HG02885 (cell line): Measurements from ENCODE around the gene HERC2.
"Not testable (repeated sequence)": the region's sequence is repeated elsewhere in the genome, so short reads cannot be mapped to it uniquely, and the experiment has no call there.

ENCODE experiments used
- ATAC-seq: cut with Tn5 transposase; IDR thresholded peaks from one replicate; pipeline ENCODE4 v1.9.1; 2021; ENCODE audit warnings: mild to moderate bottlenecking; ENCODE audit not compliant: unreplicated experiment, poor library complexity

Gene HERC2

GRCh38 chr15:28190391-28191174 is 131.4 kb downstream of the HERC2 start:
- no peak for ATAC-seq

- no peak for ATAC-seq
These were observed 136.7 kb downstream of the HERC2 start for GRCh38 chr15:28185148-28185895.

GRCh38 chr15:28184166-28184565 is 137.8 kb downstream of the HERC2 start:
- ATAC-seq, result no peak

- no peak for ATAC-seq
These were observed 139.2 kb downstream of the HERC2 start for GRCh38 chr15:28182731-28183130.

GRCh38 chr15:28182216-28182615 is 139.8 kb downstream of the HERC2 start:
- no peak for ATAC-seq

- ATAC-seq, result no peak
These were observed 140.6 kb downstream of the HERC2 start for GRCh38 chr15:28181366-28181765.

- no peak for ATAC-seq
These were observed 142.7 kb downstream of the HERC2 start for GRCh38 chr15:28179270-28179669.

GRCh38 chr15:28178727-28179126 is 143.3 kb downstream of the HERC2 start:
- ATAC-seq, result no peak

GRCh38 chr15:28178290-28178689 is 143.7 kb downstream of the HERC2 start:
- no peak for ATAC-seq

GRCh38 chr15:28169366-28169765 is 152.6 kb downstream of the HERC2 start:
- no peak for ATAC-seq

GRCh38 chr15:28168405-28169121 is 153.4 kb downstream of the HERC2 start:
- ATAC-seq, result not testable (repeated sequence)

- no peak for ATAC-seq
These were observed 154.9 kb downstream of the HERC2 start for GRCh38 chr15:28167042-28167441.

- ATAC-seq, result no peak
These were observed 156.2 kb downstream of the HERC2 start for GRCh38 chr15:28165791-28166190.

GRCh38 chr15:28164876-28165275 is 157.1 kb downstream of the HERC2 start:
- no peak for ATAC-seq

GRCh38 chr15:28154283-28154682 is 167.7 kb downstream of the HERC2 start:
- no peak for ATAC-seq

- no peak for ATAC-seq
These were observed 168.4 kb downstream of the HERC2 start for GRCh38 chr15:28153492-28154119.

- ATAC-seq, result not testable (repeated sequence)
These were observed 169.4 kb downstream of the HERC2 start for GRCh38 chr15:28152538-28152923.

- ATAC-seq, result not testable (repeated sequence)
These were observed 170.0 kb downstream of the HERC2 start for GRCh38 chr15:28151864-28152537.

GRCh38 chr15:28147801-28148200 is 174.2 kb downstream of the HERC2 start:
- ATAC-seq, result no peak

GRCh38 chr15:28145419-28145818 is 176.6 kb downstream of the HERC2 start:
- not testable (repeated sequence) for ATAC-seq
